ENCODE measurements around the gene CCL3.

GRCh38 chr17:36131931-36132330, 42.0 kb upstream of the CCL3 start:
- no peak for TF ChIP-seq CTCF (IDR thresholded peaks at IDR 0.05; ENCODE audit: extremely low read depth in 1 of 2, insufficient read depth in 1 of 2, low read depth in 1 of 2, low read length in 2 of 2)
- TF ChIP-seq MAX (IDR thresholded peaks at IDR 0.05; ENCODE audit: insufficient read depth, insufficient read length), result no peak
- TF ChIP-seq EZH2 (IDR thresholded peaks at IDR 0.05; ENCODE audit: borderline replicate concordance, low read depth, low read length, severe bottlenecking), result no peak
- TF ChIP-seq POLR2A (IDR thresholded peaks at IDR 0.05; ENCODE audit: low read depth, low read length), result no peak
- TF ChIP-seq MYC (IDR thresholded peaks at IDR 0.05; ENCODE audit: low read depth, low read length), result no peak
- TF ChIP-seq POLR2AphosphoS5 (IDR thresholded peaks at IDR 0.05; ENCODE audit: insufficient read depth, low read depth, low read length), result no peak
- no peak for TF ChIP-seq FOS (IDR thresholded peaks at IDR 0.05; ENCODE audit: borderline replicate concordance, insufficient read depth, low read length)
